ENCODE data around the gene PLEKHG7. TPM values are rescaled to one million over a fixed set of nuclear protein-coding genes. Genes with fewer than 3 reads are reported as not detected.

PLEKHG7 gene
- not detected in 2 replicates for total RNA-seq

GRCh38 chr12:92702754-92703679 lies at the start of gene PLEKHG7:
TSS of gene PLEKHG7 (plus strand) at chr12:92702989. CDS start at chr12:92706632, 3,643 bp downstream.

Other genes starting within 250 kb of the PLEKHG7 start
- 12.3 and 20.6 TPM in 2 replicates for gene EEA1, start 226.3 kb downstream of the PLEKHG7 start, total RNA-seq